Astrocyte (in vitro differentiated cells and primary cell): Measurements from ENCODE around the gene HMGB1. TPM values are rescaled to one million over a fixed set of nuclear protein-coding genes. Genes with fewer than 3 reads are reported as not detected.

Experiments used
- DNase-seq: peaks from one replicate; pipeline ENCODE4 v3.0.0-alpha.2; 2010; ENCODE audit warnings: low read depth
- FAIRE-seq: peaks from 2 replicates; lab custom pipeline; 2011; peaks lifted over from hg19 to GRCh38; lab: Jason Lieb, UNC
- H2AFZ ChIP-seq: 2 replicates; pipeline ENCODE4 v1.6.0; 2012; ENCODE audit warnings: low read depth, low read length, inconsistent platforms
- H3K27ac ChIP-seq: 2 replicates; pipeline ENCODE4 v1.5.1; 2011; ENCODE audit warnings: low read depth, low read length, inconsistent platforms
- H3K27me3 ChIP-seq: 2 replicates; pipeline ENCODE4 v1.6.0; 2011; ENCODE audit warnings: low read length, inconsistent platforms; ENCODE audit not compliant: insufficient read depth
- H3K36me3 ChIP-seq: 2 replicates; pipeline ENCODE4 v1.5.1; 2011; ENCODE audit warnings: low read length, inconsistent platforms; ENCODE audit not compliant: insufficient read depth
- H3K4me1 ChIP-seq: 2 replicates; pipeline ENCODE4 v1.5.1; 2011; ENCODE audit warnings: low read length, inconsistent platforms; ENCODE audit not compliant: insufficient read depth
- H3K4me2 ChIP-seq: 2 replicates; pipeline ENCODE4 v1.6.0; 2012; ENCODE audit warnings: low read length, inconsistent platforms
- H3K4me3 ChIP-seq: 2 replicates; pipeline ENCODE4 v1.5.1; 2011; ENCODE audit warnings: low read depth, mild to moderate bottlenecking, low read length, inconsistent platforms; ENCODE audit not compliant: insufficient read depth
- H3K79me2 ChIP-seq: 2 replicates; pipeline ENCODE4 v1.6.0; 2012; ENCODE audit warnings: mild to moderate bottlenecking, low read length, inconsistent platforms; ENCODE audit not compliant: insufficient read depth
- H3K9ac ChIP-seq: 2 replicates; pipeline ENCODE4 v1.6.0; 2012; ENCODE audit warnings: mild to moderate bottlenecking, low read length, inconsistent platforms
- H3K9me3 ChIP-seq: 2 replicates; pipeline ENCODE4 v1.5.1; 2012; ENCODE audit warnings: low read depth, mild to moderate bottlenecking, low read length, inconsistent platforms; ENCODE audit not compliant: insufficient read depth
- H4K20me1 ChIP-seq: 2 replicates; pipeline ENCODE4 v1.6.0; 2012; ENCODE audit warnings: low read length, inconsistent platforms; ENCODE audit not compliant: insufficient read depth
- H3K27ac Mint-ChIP-seq: one replicate; pipeline ENCODE4 v1.8.0; 2021; ENCODE audit warnings: mild to moderate bottlenecking, mixed read lengths; ENCODE audit not compliant: unreplicated experiment
- H3K27me3 Mint-ChIP-seq: one replicate; pipeline ENCODE4 v1.8.0; 2021; ENCODE audit warnings: low read depth, mixed read lengths; ENCODE audit not compliant: unreplicated experiment
- H3K36me3 Mint-ChIP-seq: one replicate; pipeline ENCODE4 v1.8.0; 2021; ENCODE audit warnings: low read depth, mixed read lengths; ENCODE audit not compliant: unreplicated experiment
- H3K4me1 Mint-ChIP-seq: one replicate; pipeline ENCODE4 v1.8.0; 2021; ENCODE audit warnings: low read depth, mixed read lengths; ENCODE audit not compliant: unreplicated experiment
- H3K4me3 Mint-ChIP-seq: one replicate; pipeline ENCODE4 v1.8.0; 2021; ENCODE audit warnings: mild to moderate bottlenecking, moderate library complexity, mixed read lengths; ENCODE audit not compliant: unreplicated experiment
- H3K9me3 Mint-ChIP-seq: one replicate; pipeline ENCODE4 v1.8.0; 2021; ENCODE audit warnings: mild to moderate bottlenecking, mixed read lengths; ENCODE audit not compliant: unreplicated experiment
- EZH2 ChIP-seq: IDR thresholded peaks from 2 replicates; pipeline ENCODE4 v1.6.1; 2012; ENCODE audit warnings: mild to moderate bottlenecking, low read length, inconsistent platforms; ENCODE audit not compliant: insufficient read depth
- total RNA-seq: library from RNA; stranded (reverse); gene quantifications from 2 replicates; pipeline ENCODE4 v1.2.1, GENCODE V29; 2021
- TF ChIP-seq, protein P1 (sequence below): IDR thresholded peaks from 2 replicates; pipeline ENCODE4 v1.5.1; 2011; ENCODE audit warnings: low read depth, mild to moderate bottlenecking, inconsistent platforms, low read length, moderate library complexity; ENCODE audit not compliant: insufficient read depth

The HMGB1 gene
- total RNA-seq, 1 donor from 2014 or later, result 200 TPM

DNA sequence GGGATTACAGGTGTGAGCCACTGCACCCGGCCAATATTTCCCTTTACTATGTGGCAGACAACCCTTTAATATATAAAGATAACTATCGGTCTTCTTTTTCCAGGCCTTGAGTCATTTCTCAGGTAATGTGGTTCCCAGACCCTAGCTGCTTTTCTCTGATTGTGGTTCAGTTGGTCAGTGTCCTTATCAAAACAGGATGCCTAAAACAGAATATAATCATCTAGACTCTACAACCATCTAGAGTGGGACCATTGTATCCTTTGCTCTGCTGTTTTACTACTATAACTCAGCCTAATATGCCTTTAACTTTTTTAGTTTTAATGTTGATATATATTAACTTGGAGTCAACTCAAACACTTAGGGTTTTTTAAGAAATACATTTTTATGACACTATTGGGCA is 30.0 kb upstream of the HMGB1 start:
- Mint-ChIP-seq H3K4me3 (no peak overlapping the region), H3K9me3 (no peaks in the 10 kb centered on the region), H3K27ac (no peak overlapping the region), H3K27me3 (no peaks in the 10 kb centered on the region), H3K4me1 (peaks cover 9% of the 10 kb centered on the region), H3K36me3 (no peaks in the 10 kb centered on the region)
- no peaks in the 10 kb centered on the region for H4K20me1 ChIP-seq
- no peak overlapping the region for H3K27ac ChIP-seq
- no peak overlapping the region for H3K9ac ChIP-seq
- no peak overlapping the region for H2AFZ ChIP-seq
- no peaks in the 10 kb centered on the region for H3K4me1 ChIP-seq
- no peaks in the 10 kb centered on the region for H3K27me3 ChIP-seq
- TF ChIP-seq, protein P1, sequence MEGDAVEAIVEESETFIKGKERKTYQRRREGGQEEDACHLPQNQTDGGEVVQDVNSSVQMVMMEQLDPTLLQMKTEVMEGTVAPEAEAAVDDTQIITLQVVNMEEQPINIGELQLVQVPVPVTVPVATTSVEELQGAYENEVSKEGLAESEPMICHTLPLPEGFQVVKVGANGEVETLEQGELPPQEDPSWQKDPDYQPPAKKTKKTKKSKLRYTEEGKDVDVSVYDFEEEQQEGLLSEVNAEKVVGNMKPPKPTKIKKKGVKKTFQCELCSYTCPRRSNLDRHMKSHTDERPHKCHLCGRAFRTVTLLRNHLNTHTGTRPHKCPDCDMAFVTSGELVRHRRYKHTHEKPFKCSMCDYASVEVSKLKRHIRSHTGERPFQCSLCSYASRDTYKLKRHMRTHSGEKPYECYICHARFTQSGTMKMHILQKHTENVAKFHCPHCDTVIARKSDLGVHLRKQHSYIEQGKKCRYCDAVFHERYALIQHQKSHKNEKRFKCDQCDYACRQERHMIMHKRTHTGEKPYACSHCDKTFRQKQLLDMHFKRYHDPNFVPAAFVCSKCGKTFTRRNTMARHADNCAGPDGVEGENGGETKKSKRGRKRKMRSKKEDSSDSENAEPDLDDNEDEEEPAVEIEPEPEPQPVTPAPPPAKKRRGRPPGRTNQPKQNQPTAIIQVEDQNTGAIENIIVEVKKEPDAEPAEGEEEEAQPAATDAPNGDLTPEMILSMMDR, result no peak
- no peak for TF ChIP-seq EZH2
- H3K4me3 ChIP-seq, result no peak overlapping the region
- no peak for FAIRE-seq
- no peaks in the 10 kb centered on the region for H3K36me3 ChIP-seq
- H3K9me3 ChIP-seq, result no peaks in the 10 kb centered on the region
- H3K79me2 ChIP-seq, result no peaks in the 10 kb centered on the region
- no peak for DNase-seq
- no peak overlapping the region for H3K4me2 ChIP-seq

- Histone ChIP-seq H2AFZ (no peak overlapping the region), H3K79me2 (no peaks in the 10 kb centered on the region), H3K36me3 (no peaks in the 10 kb centered on the region), H3K4me3 (no peak overlapping the region), H3K9me3 (no peaks in the 10 kb centered on the region), H3K4me1 (no peaks in the 10 kb centered on the region), H3K27me3 (no peaks in the 10 kb centered on the region), H4K20me1 (no peaks in the 10 kb centered on the region), H3K27ac (no peak overlapping the region), H3K4me2 (no peak overlapping the region), H3K9ac (no peak overlapping the region)
- no peaks in the 10 kb centered on the region for H3K36me3 Mint-ChIP-seq
- no peaks in the 10 kb centered on the region for H3K9me3 Mint-ChIP-seq
- FAIRE-seq, result no peak
- peaks cover 10% of the 10 kb centered on the region for H3K4me1 Mint-ChIP-seq
- DNase-seq, result no peak
- TF ChIP-seq, protein P1, result no peak
- no peak for TF ChIP-seq EZH2
- H3K27ac Mint-ChIP-seq, result no peak overlapping the region
- no peak overlapping the region for H3K4me3 Mint-ChIP-seq
- H3K27me3 Mint-ChIP-seq, result no peaks in the 10 kb centered on the region
Measured at GRCh38 chr13:30493658-30494381, 28.1 kb upstream of the HMGB1 start.

DNA sequence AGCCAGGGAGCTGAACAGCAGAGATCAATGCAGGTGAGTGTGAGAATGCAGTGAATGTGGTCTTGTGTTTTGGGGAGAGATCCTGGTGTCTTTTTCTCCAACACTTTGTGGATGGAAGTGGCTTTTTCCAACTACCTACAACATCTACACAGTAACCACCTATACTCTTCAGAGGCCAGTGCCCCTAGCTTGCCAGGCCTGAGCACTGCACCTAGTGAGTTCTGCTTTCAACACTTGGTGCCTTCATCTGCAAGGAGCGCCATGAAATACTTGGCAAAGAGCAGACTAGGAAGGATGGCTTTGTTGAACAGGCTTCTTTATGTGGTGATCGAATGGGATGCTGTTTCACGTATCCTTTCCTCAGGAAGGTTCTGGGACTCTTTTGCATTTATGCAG is 21.3 kb upstream of the HMGB1 start:
- TF ChIP-seq, protein P1, result no peak
- TF ChIP-seq EZH2, result no peak
- no peak overlapping the region for H3K4me2 ChIP-seq
- no peaks in the 10 kb centered on the region for H3K36me3 ChIP-seq
- no peak overlapping the region for H3K27ac Mint-ChIP-seq
- no peak for DNase-seq
- FAIRE-seq, result no peak
- H3K9me3 Mint-ChIP-seq, result peaks cover 1% of the 10 kb centered on the region
- no peaks in the 10 kb centered on the region for H3K79me2 ChIP-seq
- peaks cover 2% of the 10 kb centered on the region for H3K36me3 Mint-ChIP-seq
- H3K27ac ChIP-seq, result no peak overlapping the region
- no peaks in the 10 kb centered on the region for H4K20me1 ChIP-seq
- H3K9me3 ChIP-seq, result no peaks in the 10 kb centered on the region
- H2AFZ ChIP-seq, result no peak overlapping the region
- H3K27me3 Mint-ChIP-seq, result peaks cover 4% of the 10 kb centered on the region
- no peak overlapping the region for H3K9ac ChIP-seq
- H3K4me1 Mint-ChIP-seq, result peaks cover 14% of the 10 kb centered on the region
- no peaks in the 10 kb centered on the region for H3K4me1 ChIP-seq
- no peaks in the 10 kb centered on the region for H3K27me3 ChIP-seq
- H3K4me3 ChIP-seq, result no peak overlapping the region
- H3K4me3 Mint-ChIP-seq, result no peak overlapping the region
